DND-41 (cell line): ENCODE results near the gene MOB3B.

Source experiments
- EZH2 ChIP-seq: IDR thresholded peaks from 3 replicates; pipeline ENCODE4 v1.6.1; 2012; ENCODE audit warnings: borderline replicate concordance, low read depth, mild to moderate bottlenecking, moderate library complexity, low read length, inconsistent platforms; ENCODE audit not compliant: severe bottlenecking
- TF ChIP-seq, protein P1 (sequence below): IDR thresholded peaks from 2 replicates; pipeline ENCODE4 v1.5.1; 2012; ENCODE audit warnings: borderline replicate concordance, low read length, moderate library complexity, mild to moderate bottlenecking; ENCODE audit not compliant: poor library complexity, severe bottlenecking; ENCODE audit errors: extremely low read depth

DNA sequence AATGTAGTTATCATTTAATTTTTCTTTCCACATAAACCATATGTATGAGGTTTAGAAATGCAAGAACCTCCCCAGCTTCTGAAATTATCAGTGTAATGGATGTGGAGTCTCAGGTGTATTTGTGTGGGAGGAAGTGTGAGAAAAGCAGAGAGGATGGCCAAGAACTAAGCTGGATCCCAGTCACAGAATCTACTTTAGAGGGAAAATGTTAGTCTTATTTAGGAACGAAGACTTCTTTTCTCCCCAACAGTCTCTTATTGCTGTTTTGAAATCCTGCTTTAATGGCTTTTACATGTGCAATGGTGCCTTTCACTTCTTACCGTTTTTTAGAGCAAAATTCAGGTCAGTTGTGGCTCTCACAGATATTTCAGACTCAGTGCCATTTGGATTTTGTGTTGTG is 235.6 kb downstream of the MOB3B start:
- TF ChIP-seq, protein P1, sequence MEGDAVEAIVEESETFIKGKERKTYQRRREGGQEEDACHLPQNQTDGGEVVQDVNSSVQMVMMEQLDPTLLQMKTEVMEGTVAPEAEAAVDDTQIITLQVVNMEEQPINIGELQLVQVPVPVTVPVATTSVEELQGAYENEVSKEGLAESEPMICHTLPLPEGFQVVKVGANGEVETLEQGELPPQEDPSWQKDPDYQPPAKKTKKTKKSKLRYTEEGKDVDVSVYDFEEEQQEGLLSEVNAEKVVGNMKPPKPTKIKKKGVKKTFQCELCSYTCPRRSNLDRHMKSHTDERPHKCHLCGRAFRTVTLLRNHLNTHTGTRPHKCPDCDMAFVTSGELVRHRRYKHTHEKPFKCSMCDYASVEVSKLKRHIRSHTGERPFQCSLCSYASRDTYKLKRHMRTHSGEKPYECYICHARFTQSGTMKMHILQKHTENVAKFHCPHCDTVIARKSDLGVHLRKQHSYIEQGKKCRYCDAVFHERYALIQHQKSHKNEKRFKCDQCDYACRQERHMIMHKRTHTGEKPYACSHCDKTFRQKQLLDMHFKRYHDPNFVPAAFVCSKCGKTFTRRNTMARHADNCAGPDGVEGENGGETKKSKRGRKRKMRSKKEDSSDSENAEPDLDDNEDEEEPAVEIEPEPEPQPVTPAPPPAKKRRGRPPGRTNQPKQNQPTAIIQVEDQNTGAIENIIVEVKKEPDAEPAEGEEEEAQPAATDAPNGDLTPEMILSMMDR, result no peak
- no peak for TF ChIP-seq EZH2
